SK-N-SH treated with all-trans-retinoic acid at 6 μM for 48 hours (cell line): ENCODE measurements around the gene RABGAP1L.

Experiments
- CSDC2 ChIP-seq: fragments of 250-450 bp; sonication (Bioruptor Pico); IDR thresholded peaks from 2 replicates; pipeline ENCODE4 v1.5.0; 2020; ENCODE audit warnings: mild to moderate bottlenecking, moderate library complexity
- OSR1 ChIP-seq: fragments of 250-450 bp; sonication (Bioruptor Pico); IDR thresholded peaks from 2 replicates; pipeline ENCODE4 v1.8.0; 2022; ENCODE audit warnings: moderate library complexity, mild to moderate bottlenecking, inconsistent platforms
- RARB ChIP-seq: fragments of 250-450 bp; sonication (Bioruptor Pico); IDR thresholded peaks from 2 replicates; pipeline ENCODE4 v1.8.0; 2021; ENCODE audit warnings: mild to moderate bottlenecking, moderate library complexity
- ZFP3 ChIP-seq: fragments of 250-450 bp; sonication (Bioruptor Pico); IDR thresholded peaks from 2 replicates; pipeline ENCODE4 v1.5.0; 2020; ENCODE audit warnings: mild to moderate bottlenecking, moderate library complexity
- ZNF565 ChIP-seq: fragments of 450-650 bp; formaldehyde crosslinking; conservative IDR thresholded peaks from 2 replicates; pipeline ENCODE4 v1.5.0; 2020; ENCODE audit warnings: low read depth, mild to moderate bottlenecking, moderate library complexity
- ZNF8 ChIP-seq: fragments of 450-650 bp; formaldehyde crosslinking; IDR thresholded peaks from 2 replicates; pipeline ENCODE4 v1.5.0; 2020; ENCODE audit warnings: mild to moderate bottlenecking, moderate library complexity
- TF ChIP-seq, protein P1 (sequence below): fragments of 250-450 bp; sonication (Bioruptor Pico); IDR thresholded peaks from 2 replicates; pipeline ENCODE4 v1.8.0; 2021; ENCODE audit warnings: low read depth, mild to moderate bottlenecking, moderate library complexity, borderline replicate concordance
- TF ChIP-seq, protein P2 (sequence below): fragments of 250-450 bp; sonication (Bioruptor Pico); IDR thresholded peaks from 2 replicates; pipeline ENCODE4 v1.5.1; 2020; ENCODE audit warnings: low read depth, mild to moderate bottlenecking, moderate library complexity
- TF ChIP-seq, protein P3 (sequence below): fragments of 250-450 bp; sonication (Bioruptor Pico); IDR thresholded peaks from 2 replicates; pipeline ENCODE4 v1.5.1; 2021; ENCODE audit warnings: mild to moderate bottlenecking, moderate library complexity

DNA sequence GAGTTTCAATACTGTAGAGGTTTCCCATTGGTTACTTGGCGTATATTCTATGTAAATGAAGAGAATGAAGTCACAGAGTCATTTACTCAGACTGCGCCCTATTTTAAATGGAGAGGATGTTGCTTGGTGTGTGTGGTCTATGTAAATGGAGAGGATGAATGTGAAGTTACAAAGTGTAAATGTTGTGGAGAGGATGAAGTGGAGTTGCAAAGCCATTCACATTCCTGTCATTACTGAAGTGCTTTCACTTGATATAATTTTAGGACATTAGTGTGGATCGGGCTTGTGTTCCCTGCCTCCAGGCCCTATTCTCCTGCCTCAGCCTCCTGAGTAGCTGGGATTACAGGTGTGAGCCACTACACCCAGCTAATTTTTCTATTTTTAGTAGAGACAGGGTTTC lies 741.0 kb downstream of the RABGAP1L start:
- TF ChIP-seq, protein P1, sequence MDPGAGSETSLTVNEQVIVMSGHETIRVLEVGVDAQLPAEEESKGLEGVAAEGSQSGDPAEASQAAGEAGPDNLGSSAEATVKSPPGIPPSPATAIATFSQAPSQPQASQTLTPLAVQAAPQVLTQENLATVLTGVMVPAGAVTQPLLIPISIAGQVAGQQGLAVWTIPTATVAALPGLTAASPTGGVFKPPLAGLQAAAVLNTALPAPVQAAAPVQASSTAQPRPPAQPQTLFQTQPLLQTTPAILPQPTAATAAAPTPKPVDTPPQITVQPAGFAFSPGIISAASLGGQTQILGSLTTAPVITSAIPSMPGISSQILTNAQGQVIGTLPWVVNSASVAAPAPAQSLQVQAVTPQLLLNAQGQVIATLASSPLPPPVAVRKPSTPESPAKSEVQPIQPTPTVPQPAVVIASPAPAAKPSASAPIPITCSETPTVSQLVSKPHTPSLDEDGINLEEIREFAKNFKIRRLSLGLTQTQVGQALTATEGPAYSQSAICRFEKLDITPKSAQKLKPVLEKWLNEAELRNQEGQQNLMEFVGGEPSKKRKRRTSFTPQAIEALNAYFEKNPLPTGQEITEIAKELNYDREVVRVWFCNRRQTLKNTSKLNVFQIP = no peak
- TF ChIP-seq, protein P2, sequence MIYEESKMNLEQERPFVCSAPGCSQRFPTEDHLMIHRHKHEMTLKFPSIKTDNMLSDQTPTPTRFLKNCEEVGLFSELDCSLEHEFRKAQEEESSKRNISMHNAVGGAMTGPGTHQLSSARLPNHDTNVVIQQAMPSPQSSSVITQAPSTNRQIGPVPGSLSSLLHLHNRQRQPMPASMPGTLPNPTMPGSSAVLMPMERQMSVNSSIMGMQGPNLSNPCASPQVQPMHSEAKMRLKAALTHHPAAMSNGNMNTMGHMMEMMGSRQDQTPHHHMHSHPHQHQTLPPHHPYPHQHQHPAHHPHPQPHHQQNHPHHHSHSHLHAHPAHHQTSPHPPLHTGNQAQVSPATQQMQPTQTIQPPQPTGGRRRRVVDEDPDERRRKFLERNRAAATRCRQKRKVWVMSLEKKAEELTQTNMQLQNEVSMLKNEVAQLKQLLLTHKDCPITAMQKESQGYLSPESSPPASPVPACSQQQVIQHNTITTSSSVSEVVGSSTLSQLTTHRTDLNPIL (CRISPR knock-in tag) = no peak
- no peak for TF ChIP-seq ZNF565 (CRISPR knock-in tag)
- TF ChIP-seq RARB (CRISPR knock-in tag) = no peak
- no peak for TF ChIP-seq OSR1 (CRISPR knock-in tag)
- no peak for TF ChIP-seq CSDC2 (CRISPR knock-in tag)
- TF ChIP-seq ZNF8 (CRISPR knock-in tag) = no peak
- TF ChIP-seq, protein P3, sequence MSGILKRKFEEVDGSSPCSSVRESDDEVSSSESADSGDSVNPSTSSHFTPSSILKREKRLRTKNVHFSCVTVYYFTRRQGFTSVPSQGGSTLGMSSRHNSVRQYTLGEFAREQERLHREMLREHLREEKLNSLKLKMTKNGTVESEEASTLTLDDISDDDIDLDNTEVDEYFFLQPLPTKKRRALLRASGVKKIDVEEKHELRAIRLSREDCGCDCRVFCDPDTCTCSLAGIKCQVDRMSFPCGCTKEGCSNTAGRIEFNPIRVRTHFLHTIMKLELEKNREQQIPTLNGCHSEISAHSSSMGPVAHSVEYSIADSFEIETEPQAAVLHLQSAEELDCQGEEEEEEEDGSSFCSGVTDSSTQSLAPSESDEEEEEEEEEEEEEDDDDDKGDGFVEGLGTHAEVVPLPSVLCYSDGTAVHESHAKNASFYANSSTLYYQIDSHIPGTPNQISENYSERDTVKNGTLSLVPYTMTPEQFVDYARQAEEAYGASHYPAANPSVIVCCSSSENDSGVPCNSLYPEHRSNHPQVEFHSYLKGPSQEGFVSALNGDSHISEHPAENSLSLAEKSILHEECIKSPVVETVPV (CRISPR knock-in tag) = no peak
- no peak for TF ChIP-seq ZFP3 (CRISPR knock-in tag)
